Ishikawa (cell line): ENCODE results near the gene MGMT.

ENCODE experiments used
- CEBPB ChIP-seq: IDR thresholded peaks from 2 replicates; pipeline ENCODE4 v1.6.1; 2012
- CREB1 ChIP-seq: IDR thresholded peaks from 2 replicates; pipeline ENCODE4 v1.6.1; 2012; ENCODE audit warnings: low read depth
- EGR1 ChIP-seq: IDR thresholded peaks from 2 replicates; pipeline ENCODE4 v1.6.1; 2012
- EP300 ChIP-seq: IDR thresholded peaks from 2 replicates; pipeline ENCODE4 v1.6.1; 2012; ENCODE audit warnings: borderline replicate concordance
- FOXM1 ChIP-seq: IDR thresholded peaks from 2 replicates; pipeline ENCODE4 v1.6.1; 2012; ENCODE audit warnings: low read depth, borderline replicate concordance
- NFIC ChIP-seq: IDR thresholded peaks from 2 replicates; pipeline ENCODE4 v1.6.1; 2012
- RAD21 ChIP-seq: IDR thresholded peaks from 2 replicates; pipeline ENCODE4 v1.6.1; 2012; ENCODE audit warnings: low read depth
- TAF1 ChIP-seq: IDR thresholded peaks from 2 replicates; pipeline ENCODE4 v1.6.1; 2012; ENCODE audit warnings: low read depth, mild to moderate bottlenecking
- TCF12 ChIP-seq: IDR thresholded peaks from 2 replicates; pipeline ENCODE4 v1.6.1; 2012; ENCODE audit warnings: low read depth
- YY1 ChIP-seq: IDR thresholded peaks from 2 replicates; pipeline ENCODE4 v1.6.1; 2012; ENCODE audit warnings: low read depth
- TF ChIP-seq, protein P1 (sequence below): IDR thresholded peaks from 2 replicates; pipeline ENCODE4 v1.6.1; 2012
- TF ChIP-seq, protein P2 (sequence below): IDR thresholded peaks from 2 replicates; pipeline ENCODE4 v1.6.1; 2012; ENCODE audit warnings: low read depth, mild to moderate bottlenecking
- TF ChIP-seq, protein P3 (sequence below): IDR thresholded peaks from 2 replicates; pipeline ENCODE4 v1.6.1; 2012

DNA sequence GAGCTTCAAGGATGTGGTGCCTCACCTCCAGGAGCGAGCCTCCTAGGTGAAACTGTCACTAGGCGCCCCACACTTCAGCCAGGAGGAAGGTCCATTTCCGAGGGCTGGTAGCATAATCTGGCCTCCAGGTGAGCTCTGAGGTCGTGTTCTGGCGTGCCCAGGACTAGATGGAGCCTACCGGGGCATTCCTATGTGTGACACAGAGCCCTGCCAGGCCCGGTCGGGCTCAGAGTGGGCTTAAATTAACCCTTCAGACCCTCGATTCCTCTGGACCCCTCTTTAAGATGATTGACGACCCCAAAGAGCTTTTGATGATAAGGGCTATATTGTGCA lies 263.9 kb downstream of the MGMT start:
- no peak for TF ChIP-seq TAF1
- no peak for TF ChIP-seq CREB1
- no peak for TF ChIP-seq RAD21
- TF ChIP-seq, protein P1, sequence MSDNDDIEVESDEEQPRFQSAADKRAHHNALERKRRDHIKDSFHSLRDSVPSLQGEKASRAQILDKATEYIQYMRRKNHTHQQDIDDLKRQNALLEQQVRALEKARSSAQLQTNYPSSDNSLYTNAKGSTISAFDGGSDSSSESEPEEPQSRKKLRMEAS, result no peak
- no peak for TF ChIP-seq FOXM1
- TF ChIP-seq YY1, result no peak
- no peak for TF ChIP-seq CEBPB
- TF ChIP-seq, protein P2, sequence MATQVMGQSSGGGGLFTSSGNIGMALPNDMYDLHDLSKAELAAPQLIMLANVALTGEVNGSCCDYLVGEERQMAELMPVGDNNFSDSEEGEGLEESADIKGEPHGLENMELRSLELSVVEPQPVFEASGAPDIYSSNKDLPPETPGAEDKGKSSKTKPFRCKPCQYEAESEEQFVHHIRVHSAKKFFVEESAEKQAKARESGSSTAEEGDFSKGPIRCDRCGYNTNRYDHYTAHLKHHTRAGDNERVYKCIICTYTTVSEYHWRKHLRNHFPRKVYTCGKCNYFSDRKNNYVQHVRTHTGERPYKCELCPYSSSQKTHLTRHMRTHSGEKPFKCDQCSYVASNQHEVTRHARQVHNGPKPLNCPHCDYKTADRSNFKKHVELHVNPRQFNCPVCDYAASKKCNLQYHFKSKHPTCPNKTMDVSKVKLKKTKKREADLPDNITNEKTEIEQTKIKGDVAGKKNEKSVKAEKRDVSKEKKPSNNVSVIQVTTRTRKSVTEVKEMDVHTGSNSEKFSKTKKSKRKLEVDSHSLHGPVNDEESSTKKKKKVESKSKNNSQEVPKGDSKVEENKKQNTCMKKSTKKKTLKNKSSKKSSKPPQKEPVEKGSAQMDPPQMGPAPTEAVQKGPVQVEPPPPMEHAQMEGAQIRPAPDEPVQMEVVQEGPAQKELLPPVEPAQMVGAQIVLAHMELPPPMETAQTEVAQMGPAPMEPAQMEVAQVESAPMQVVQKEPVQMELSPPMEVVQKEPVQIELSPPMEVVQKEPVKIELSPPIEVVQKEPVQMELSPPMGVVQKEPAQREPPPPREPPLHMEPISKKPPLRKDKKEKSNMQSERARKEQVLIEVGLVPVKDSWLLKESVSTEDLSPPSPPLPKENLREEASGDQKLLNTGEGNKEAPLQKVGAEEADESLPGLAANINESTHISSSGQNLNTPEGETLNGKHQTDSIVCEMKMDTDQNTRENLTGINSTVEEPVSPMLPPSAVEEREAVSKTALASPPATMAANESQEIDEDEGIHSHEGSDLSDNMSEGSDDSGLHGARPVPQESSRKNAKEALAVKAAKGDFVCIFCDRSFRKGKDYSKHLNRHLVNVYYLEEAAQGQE, result no peak
- no peak for TF ChIP-seq EP300
- TF ChIP-seq EGR1, result no peak
- no peak for TF ChIP-seq NFIC
- no peak for TF ChIP-seq TCF12
- TF ChIP-seq, protein P3, sequence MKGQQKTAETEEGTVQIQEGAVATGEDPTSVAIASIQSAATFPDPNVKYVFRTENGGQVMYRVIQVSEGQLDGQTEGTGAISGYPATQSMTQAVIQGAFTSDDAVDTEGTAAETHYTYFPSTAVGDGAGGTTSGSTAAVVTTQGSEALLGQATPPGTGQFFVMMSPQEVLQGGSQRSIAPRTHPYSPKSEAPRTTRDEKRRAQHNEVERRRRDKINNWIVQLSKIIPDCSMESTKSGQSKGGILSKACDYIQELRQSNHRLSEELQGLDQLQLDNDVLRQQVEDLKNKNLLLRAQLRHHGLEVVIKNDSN, result no peak
